Measurements from ENCODE around the gene EPHB2.

EPHB2 gene

DNA sequence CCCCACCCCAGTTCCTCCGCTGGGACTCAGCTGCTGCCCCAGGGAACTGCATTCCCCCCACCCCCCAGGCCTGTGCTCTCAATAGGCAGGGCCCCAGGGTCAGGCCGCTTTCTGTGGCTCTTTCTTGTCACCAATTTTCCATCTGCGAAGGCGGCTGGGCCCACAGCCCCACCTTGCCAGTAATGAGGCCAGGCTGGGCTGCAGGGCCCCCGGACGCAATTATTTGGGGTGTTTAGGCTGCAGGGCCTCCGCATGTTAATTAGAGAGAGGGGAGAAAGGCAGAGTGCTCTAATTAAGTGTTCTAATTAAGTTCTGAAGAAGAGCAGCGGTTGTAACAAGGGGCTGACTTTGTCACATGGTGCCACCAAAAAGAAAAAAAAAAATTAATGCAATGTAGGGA, 71.8 kb downstream of the EPHB2 start:
- no peak for DNase-seq

DNA sequence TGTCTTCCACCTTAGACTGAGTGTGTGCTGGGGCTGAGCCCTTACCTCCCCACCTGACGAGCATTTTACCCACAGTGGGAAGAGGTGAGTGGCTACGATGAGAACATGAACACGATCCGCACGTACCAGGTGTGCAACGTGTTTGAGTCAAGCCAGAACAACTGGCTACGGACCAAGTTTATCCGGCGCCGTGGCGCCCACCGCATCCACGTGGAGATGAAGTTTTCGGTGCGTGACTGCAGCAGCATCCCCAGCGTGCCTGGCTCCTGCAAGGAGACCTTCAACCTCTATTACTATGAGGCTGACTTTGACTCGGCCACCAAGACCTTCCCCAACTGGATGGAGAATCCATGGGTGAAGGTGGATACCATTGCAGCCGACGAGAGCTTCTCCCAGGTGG, 73.7 kb downstream of the EPHB2 start:
- no peak for DNase-seq

DNA sequence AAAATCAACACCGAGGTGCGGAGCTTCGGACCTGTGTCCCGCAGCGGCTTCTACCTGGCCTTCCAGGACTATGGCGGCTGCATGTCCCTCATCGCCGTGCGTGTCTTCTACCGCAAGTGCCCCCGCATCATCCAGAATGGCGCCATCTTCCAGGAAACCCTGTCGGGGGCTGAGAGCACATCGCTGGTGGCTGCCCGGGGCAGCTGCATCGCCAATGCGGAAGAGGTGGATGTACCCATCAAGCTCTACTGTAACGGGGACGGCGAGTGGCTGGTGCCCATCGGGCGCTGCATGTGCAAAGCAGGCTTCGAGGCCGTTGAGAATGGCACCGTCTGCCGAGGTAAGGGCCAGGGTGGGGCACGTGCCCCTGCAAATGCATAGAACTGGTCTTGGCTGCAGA, 74.1 kb downstream of the EPHB2 start:
- DNase-seq: no peak

DNA sequence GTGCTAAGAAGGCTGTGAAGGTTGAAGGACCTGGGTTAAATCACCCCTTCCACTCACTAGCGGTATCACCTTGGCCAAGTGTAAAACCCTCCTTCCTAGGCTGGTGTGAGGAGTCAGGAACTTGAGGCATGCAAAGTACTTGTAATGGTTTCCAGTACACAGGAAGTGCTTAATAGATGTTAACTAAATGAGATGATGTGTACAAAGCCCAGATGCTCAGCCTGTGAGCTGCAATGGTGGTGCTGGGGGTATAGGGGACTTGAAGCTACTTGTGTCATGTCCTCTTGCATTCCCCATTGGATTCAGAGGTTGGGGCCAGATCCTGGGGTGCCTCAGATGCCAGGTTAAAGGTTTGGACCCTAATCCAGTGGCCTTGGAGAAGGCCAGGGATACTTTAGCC, 75.5 kb downstream of the EPHB2 start:
- DNase-seq: no peak

DNA sequence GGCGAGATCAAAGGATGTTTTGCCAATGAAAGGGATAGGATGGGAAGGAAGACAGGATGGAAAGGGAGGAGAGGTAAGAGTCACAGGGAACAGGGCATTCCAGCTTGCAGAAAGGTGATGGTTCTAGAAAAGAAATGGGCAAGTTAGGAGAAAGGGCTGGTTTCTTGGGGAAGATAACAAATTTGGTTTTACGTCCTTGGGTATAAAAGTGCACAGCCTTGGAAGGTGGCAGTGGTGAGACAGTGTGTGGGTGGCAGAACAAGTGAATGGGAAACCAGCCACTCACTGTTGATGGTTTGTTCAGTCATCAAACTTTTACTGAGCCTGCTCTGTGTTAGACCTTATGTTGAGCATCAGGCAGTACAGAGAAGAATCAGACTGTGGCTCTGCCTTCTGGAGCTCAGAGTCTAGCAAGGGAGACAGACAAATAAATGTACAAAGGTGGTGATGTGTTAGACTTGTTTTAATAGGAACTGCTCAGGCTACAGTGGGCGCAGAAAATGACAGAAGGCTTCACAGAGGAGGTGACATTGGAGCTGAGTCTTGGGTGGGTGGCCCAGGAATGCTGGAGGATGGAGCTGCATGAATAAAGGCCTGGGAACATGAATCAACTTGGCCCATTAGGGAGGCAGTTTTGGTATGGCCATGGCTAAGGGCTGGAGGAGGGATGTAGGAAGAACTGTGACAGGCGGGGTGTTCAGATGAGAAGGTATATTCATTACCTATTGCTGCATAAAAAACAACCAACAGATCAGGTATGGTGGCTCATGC, 76.3 kb downstream of the EPHB2 start:
- no peak for DNase-seq

DNA sequence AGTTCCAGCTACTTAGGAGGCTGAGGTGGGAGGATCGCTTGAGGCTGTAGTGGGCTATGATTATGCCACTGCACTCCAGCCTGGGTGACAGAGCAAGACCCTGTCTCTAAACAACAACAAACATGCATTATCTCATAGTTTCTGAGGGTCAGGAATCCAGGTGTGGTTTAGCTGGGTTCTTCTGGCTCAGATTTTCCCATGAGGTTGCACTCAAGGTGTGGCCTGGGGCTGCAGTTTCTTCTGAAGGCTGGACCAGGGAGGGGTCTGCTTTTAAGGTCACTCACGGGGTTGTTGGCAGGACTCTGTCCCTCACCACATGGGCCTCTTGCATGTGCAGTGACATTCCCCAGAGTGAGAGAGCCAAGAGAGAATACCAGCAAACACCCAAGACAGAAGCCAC, 77.0 kb downstream of the EPHB2 start:
- no peak for DNase-seq

DNA sequence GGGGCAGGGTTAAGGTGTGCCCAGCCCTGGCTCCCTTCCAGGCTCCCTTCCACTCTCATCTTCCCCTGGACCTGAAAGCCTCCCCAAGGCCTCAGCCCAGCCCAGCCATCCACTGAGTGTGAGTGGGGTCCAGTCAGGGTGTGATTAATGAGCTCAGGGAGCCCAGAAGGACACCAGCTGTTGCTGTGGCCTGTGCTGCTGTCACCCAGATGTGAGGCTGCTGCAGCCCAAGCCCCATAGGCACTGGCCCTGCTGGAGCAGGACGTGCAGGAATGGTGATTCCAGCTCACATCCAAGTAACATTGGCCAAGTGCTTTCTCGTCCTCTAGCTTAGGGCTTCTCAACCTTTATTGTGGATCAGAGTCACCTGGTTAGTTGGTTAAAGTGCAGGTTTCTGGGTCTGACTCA, 77.6 kb downstream of the EPHB2 start:
- DNase-seq: no peak

DNA sequence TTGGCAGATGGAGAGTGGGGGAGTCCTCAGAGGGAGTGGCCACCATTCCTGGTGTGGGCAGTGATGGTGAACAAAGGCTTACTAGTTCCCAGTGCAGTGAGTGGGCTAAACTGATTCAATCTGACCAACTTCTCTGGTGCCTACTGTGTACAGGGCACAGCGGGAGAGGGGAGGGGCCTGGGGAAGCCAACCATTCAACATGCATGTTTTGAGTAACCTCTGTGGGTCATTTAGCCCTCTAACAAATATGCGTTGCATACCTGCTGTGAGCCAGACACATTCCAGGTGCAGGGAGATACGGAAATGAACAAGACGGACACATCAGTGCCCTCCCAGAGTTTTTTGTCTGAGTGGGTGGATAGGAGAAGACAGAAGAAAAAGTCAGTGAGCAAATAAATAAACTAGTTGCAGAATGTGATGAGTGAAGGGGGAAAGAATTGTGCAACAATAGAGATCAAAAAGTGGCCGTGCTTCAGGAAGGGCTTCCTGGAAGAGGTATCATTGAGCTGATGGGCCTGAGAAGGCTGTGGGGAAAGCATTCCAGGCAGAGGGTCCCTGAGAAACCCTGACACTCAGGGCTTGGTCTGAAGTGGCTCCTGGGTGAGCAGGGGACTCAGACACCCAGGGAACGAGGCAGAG, 78.8 kb downstream of the EPHB2 start:
- DNase-seq: no peak

DNA sequence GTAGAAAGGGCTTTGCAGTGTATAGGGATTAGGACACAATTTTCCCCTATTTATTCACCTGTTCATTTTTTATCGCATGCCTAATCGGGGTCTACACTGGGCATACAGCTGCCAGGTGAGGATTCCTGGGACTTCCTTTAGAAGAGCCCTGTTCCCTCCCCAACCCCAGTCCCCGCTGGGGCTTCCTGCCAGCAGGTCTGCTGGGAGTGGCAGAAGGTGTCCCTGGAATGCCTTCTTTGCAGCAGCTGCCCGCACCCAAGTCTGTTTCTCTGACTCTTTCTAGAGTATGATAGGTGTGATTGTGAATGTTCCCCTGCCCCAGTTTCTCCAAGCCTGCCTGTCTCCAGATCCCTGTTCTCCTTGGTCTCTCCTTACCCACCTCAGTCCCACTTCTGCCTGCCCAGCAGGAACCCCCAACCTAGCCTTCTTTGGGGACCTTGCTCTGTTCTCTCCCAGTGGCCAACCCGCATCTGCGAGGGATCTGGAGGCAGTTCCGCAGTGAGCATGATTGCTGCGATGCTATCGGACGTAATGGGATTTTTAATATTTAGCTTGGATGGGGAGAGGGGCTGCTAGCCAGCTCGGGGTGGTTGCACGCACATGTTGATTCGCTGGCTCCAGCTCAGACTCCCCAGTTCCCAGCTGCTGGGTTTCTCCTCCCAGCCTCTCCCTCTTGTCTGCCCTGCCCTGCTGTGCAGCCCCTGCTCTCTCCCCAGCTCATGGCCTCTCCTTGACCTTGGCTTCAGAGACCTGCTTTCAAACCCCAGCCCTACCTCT, 79.8 kb downstream of the EPHB2 start:
- no peak for DNase-seq

DNA sequence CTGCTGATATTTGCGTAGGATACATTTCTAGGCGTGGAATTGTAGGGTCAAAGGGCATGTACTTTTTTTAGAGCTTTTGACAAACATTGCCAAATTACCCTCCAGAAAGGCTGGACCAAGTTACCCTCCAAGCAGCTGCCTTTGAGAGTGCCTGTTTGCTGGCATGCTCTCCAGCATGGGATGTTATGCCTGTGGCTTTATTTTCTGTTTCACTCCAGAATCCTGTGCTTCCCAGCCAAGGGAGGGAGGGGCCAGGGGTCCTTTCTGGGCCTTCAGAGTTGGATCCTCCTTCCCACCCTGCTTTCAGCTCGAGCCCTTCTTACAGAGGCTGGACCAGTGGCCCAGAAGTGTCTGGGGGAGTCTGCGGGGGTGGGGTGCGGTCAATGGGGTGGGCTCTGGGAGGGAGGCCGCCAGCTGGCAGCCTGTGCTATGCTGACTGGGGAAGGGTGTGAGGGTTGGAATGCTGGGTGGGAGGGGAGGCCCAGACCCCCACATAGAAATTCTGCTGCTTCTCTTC, 81.2 kb downstream of the EPHB2 start:
- no peak for DNase-seq

DNA sequence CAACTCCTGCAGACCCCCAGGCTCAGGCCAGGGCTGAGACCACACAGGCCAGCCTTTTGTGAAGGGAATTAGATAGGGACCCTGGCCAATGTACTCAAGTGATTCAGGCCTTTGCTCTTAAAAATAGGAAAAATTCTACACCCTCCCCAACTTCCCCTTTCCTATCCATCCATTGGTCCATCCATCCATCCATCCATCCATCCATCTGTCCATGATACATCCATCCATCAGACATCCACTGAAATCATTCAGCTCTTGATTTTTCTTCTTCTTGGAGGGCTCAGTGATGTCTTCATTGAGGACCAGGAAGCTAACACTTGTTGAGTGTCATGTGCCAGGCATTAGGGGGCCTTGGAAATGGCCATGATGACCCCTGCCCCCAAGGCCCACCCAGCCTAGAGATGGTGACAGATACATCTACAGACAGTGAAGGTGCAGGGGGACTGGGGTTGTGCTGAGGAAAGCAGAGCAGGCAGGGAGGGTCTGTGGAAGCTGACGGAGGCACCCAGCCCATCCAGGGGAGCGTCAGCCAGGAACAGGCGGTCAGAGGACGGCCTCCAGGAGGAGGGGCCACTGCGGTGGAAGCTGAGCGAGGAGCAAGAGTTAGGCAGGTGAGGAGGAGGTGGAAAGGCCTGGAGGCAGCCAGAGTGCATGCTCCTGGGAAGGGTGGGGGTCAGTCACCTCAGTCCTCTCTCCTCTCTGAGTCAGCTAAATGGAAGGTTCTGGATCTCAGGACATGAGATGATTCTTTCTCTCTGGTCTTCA, 81.9 kb downstream of the EPHB2 start:
- DNase-seq: no peak

DNA sequence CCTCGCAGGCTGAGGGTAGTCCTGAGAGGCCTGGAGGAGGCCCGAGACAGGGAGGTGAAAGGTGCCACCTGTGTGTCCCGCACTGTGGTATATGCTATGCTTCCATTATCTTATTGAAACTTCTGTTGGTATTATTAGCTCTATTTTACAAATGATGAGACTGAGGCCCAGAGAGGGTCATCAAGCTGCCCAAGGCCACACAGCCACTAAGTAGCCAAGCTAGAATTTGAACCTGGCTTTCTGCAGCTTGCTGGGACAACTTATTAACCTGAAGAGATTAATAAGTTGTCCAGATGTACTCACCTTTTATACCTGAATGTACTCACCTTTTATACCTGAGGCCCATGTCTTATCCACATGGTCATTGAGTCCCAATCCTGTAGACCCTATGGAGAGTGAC, 83.0 kb downstream of the EPHB2 start:
- DNase-seq: no peak

DNA sequence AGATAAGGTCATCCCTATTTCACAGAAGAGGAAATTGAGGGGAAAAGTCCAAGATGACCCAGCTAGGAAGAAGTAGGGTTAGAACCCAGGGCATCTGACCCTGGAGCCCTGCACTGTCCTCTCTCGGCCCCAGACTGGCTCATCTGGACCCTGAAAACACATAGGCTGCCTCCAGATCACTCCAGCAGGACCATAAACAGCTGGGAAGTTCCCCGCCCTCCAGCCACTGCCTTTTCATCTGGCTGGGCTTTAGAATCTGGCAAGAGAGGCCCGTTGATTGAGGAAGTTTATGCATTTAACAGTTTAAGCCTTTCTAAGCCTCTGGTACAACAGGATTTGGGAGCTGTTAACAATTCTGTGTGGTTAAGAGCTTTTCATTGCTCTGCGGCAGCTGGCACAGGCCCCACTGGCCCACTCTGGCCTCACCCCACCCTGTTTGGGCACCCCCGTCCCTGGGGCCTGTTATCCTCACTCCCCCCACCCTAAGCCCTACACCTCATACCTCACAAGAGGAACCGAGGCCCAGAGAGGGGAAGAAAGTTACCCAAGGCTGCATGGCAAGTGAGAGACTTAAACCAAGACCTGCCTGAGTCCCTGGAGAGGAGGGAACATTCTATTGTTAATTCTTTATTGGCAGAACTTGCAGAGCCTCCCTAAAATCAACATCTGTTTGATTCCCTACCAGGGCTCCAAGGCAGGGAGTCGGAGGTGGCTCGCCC, 84.2 kb downstream of the EPHB2 start:
- DNase-seq: no peak

DNA sequence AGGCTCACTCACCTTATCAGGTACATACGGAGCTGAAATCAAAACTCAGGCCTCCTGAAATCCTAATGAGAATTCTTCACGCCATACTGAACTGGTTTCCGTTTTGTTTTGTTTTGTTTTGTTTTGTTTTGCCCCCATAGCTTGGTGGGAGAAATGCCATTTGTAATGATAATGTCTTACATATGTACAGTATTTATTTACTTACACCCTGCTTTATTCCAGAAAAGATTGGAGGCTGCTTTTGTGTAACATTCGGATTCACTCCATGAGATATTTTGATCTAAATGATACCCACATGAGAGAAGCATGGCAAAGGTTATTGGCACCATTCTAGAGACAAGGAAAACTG, 84.7 kb downstream of the EPHB2 start:
- DNase-seq: no peak

DNA sequence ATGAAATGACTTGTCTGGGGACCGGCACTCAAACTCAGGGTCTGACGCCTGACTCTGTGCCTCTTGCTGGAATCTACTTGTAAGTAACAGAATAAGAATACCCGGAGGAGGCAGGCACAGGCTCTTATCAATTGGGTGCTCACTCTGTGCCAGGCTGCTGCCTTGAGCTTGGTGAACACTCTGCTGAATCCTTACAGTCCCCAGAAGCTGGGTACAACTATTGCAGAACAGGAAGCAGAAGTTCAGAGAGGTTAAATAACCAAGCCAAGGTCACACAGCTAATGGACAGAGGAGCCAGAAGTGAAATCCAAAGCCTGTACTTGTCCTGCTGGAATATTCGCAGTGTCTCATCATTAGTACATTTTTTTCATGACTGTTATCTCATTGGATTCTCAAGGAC, 86.0 kb downstream of the EPHB2 start:
- no peak for DNase-seq

DNA sequence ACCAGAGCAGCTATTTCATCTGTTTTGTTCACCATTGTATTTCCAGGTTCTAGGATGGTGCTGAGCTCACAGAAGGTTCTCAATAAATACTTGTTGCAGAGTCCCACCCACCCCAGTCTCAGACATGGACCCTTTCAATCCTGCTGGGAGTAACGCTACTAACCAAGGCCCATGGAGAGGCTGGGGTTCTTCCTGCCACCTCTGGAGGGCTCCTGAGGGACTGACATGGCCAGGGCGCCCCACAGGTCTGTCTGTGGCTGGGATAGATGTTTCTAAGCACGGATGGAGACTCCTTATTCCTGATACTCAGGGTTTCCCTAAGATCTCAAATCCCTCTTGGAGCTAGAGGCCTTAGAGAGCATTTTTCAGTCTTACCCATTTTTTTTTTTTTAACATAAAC, 87.4 kb downstream of the EPHB2 start:
- no peak for DNase-seq

DNA sequence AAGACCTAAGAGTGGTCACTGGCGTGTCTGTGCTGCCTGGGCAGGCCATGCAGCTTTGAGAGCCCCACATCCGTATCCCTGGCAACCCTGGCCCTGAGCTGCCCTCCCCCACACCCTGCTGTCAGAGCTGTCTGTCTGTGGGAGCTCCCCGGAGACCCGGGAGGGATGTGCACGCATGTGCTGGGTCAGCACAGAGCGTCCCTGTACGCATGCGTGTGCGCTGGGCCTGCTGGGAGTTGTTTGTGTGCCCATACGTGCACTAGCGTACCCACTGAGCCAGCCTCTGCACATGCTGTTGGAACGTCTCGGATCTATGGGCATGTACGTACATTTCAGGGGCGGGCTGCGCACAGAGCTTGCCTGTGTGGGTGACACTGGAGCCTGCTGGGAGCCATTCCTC, 89.3 kb downstream of the EPHB2 start:
- DNase-seq: no peak

DNA sequence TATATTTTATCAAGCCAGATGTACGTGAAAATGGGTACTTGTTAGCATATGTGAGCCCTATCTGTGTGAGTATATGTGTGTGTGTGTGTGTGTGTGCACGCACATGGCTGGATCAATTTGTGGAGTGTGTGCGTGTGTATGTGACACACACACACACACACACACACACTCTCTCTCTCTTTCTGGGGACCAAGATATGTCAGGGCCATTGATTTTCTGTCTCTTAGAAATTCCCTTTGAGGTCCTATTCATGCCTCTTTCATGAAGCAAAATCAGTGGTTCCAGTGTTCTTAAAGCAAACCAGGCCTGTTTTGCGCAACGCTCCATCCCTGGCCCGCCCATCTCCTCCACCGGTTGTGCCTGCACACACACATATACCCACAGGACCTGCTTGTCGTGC, 90.0 kb downstream of the EPHB2 start:
- no peak for DNase-seq

DNA sequence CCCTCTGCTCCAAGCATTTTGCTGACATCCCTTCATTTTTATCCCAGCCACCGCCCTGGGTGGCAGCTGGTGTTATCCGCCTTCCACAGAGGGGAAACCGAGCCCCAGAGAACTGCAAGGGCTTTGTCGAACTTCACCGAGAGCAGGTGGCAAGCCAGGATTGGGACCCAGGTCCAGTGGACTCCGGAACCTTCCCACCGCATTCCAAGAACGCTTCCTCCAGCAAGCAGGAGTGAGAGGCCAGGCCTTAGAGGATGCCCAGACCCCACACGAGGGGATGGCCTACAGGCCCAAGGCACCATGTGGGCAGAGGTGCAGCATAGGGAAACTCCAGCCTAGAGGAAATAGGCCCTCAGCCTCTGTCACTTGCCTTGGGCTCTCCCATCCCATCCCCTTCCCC, 90.7 kb downstream of the EPHB2 start:
- no peak for DNase-seq

DNA sequence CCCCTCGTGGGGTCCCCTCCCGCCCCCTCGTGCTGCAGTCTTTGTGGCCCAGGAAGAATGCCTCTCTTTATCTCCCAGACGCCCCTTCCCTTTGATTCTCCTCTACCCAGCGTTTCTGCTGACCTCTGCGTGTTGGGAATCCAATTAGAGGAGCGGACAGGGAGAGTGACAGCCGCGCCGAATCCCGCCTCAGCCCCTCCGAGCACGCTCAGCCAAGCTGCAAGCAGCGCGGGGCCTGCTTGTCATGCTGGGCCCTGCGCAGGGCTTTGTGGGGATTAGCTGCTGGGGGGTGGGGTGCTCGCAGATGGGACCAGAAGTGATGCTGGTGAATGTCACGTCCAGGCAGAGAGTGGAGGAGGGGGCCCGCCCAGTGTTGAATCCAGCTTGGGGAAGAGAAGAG, 91.1 kb downstream of the EPHB2 start:
- DNase-seq: no peak

DNA sequence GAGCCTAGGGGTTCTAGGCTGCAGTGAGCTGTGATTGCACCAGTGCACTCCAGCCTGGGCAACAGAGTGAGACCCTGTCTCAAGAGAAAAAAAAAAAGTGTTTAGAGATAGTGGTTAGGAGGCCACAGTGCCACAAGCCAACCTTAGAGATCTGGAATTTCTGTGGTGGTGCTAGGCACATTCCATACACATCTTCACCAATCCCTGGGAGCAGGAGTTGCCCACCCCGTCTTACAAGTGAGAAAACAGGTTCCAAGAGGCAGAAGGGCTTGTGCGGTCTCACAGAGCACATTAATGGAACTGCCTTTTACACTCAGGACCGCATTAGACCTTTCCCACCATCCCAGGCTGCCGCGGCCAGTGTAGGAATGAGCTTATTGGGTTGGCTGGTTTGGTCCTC, 93.2 kb downstream of the EPHB2 start:
- DNase-seq: no peak

DNA sequence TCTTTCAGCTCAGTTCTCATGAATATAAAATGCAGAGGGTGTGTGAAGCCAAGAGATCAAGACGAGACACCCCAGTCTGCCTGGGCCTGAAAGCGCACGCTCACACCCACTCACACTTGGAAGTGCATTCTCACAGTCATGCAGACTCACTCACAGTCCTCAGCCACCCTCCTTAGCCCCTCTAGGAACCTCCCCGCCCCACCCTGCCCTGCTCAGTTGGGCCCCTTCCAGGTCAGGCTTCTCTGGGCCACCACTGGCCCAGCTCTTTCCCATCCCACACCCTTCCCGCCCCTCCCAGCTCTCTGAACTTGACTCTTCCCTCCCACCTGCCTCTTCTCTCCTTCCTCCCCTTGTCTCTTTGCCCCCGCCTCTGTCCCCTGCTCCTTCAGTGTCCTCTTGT, 93.8 kb downstream of the EPHB2 start:
- no peak for DNase-seq
